Caco-2 (cell line): Measurements from ENCODE around the gene FAM171A2. TPM values are rescaled to one million over a fixed set of nuclear protein-coding genes. Genes with fewer than 3 reads are reported as not detected.
A peak's percentile ranks its signal among the peaks of the same experiment; 100 is the strongest.

Experiments
- Bru-seq: library from RNA; stranded (reverse); fragments of 400-500 nt; gene quantifications from one replicate; lab custom pipeline; 2021; lab: Mats Ljungman, UMichigan
- BruChase-seq, 2 experiments: library from RNA; stranded (reverse); fragments of 400-500 nt; gene quantifications; one replicate each; lab custom pipeline; 2021; lab: Mats Ljungman, UMichigan
- BruUV-seq: library from RNA; stranded (reverse); fragments of 400-500 nt; replicated peaks from 2 replicates; lab custom pipeline; 2021; lab: Mats Ljungman, UMichigan
- CTCF ChIA-PET: fragments of 300-600 bp; sonication (Branson Sonifier 250); formaldehyde crosslinking; loops from one replicate; lab custom pipeline; 2022; ENCODE audit warnings: antibody characterized with exemption; lab: Charles Lee
- POLR2A ChIA-PET: fragments of 300-600 bp; sonication (Branson Sonifier 250); formaldehyde crosslinking; loops from one replicate; lab custom pipeline; 2022; ENCODE audit warnings: antibody characterized with exemption; lab: Charles Lee
- DNase-seq, 2 experiments: peaks; one replicate each; pipeline versions ENCODE4 v3.0.0 to v3.0.0-alpha.2; 2020 to 2022
- H3K27me3 ChIP-seq: replicated peaks from 2 replicates; pipeline ENCODE4 v1.6.0; 2011; ENCODE audit warnings: low read length; ENCODE audit not compliant: control insufficient read depth, insufficient read depth
- H3K36me3 ChIP-seq: 2 replicates; pipeline ENCODE4 v1.5.1; 2011; ENCODE audit warnings: low read length; ENCODE audit not compliant: control insufficient read depth, insufficient read depth
- H3K4me1 ChIP-seq: fragments of 250-450 bp; sonication (Bioruptor Pico); 2 replicates; pipeline ENCODE4 v1.5.1; 2020; ENCODE audit warnings: mild to moderate bottlenecking
- H3K4me3 ChIP-seq: 2 replicates; pipeline ENCODE4 v1.5.1; 2011; ENCODE audit warnings: low read depth, mild to moderate bottlenecking, control low read depth, low read length
- H3K9me3 ChIP-seq: fragments of 250-450 bp; sonication (Bioruptor Pico); 2 replicates; pipeline ENCODE4 v1.5.1; 2020; ENCODE audit warnings: mild to moderate bottlenecking, moderate library complexity
- H3K27ac Mint-ChIP-seq: one replicate; pipeline ENCODE4 v1.8.0; 2022; ENCODE audit warnings: mixed read lengths; ENCODE audit not compliant: unreplicated experiment
- H3K27me3 Mint-ChIP-seq: one replicate; pipeline ENCODE4 v1.8.0; 2022; ENCODE audit warnings: mixed read lengths; ENCODE audit not compliant: insufficient read depth, unreplicated experiment
- H3K36me3 Mint-ChIP-seq: one replicate; pipeline ENCODE4 v1.8.0; 2022; ENCODE audit warnings: mild to moderate bottlenecking, mixed read lengths; ENCODE audit not compliant: insufficient read depth, unreplicated experiment
- H3K4me1 Mint-ChIP-seq: one replicate; pipeline ENCODE4 v1.8.0; 2022; ENCODE audit warnings: low read depth, mixed read lengths; ENCODE audit not compliant: unreplicated experiment
- H3K4me3 Mint-ChIP-seq: one replicate; pipeline ENCODE4 v1.8.0; 2022; ENCODE audit warnings: mild to moderate bottlenecking, moderate library complexity, mixed read lengths; ENCODE audit not compliant: unreplicated experiment
- H3K9me3 Mint-ChIP-seq: one replicate; pipeline ENCODE4 v1.8.0; 2022; ENCODE audit warnings: mixed read lengths; ENCODE audit not compliant: unreplicated experiment
- intact Hi-C: fragments of 100-400 bp; cut with micrococcal nuclease; formaldehyde crosslinking; loops from one replicate; pipeline ENCODE4 v1.10.0; 2022; ENCODE audit not compliant: unreplicated experiment
- long read RNA-seq: library from polyadenylated mRNA; stranded (forward); transcript quantifications from one replicate; pipeline ENCODE4 v2.0.0, GENCODE V29; 2022
- total RNA-seq: library from RNA; stranded (reverse); gene quantifications from 2 replicates; pipeline ENCODE4 v1.2.3, GENCODE V29; 2022
- TF ChIP-seq, protein P1 (sequence below), 2 experiments: fragments of 200-600 bp in 1 of 2; IDR thresholded peaks; 1 replicate in 1 of 2; 2 replicates in 1 of 2; pipeline versions ENCODE4 v1.5.1 to v1.8.0; 2011 to 2022; ENCODE audit warnings: antibody characterized with exemption in 1 of 2, control low read depth in 1 of 2, inconsistent platforms in 1 of 2, low read depth in 1 of 2, low read length in 1 of 2, mild to moderate bottlenecking in 1 of 2, moderate library complexity in 1 of 2; ENCODE audit not compliant: insufficient read depth in 1 of 2, severe bottlenecking in 1 of 2, unreplicated experiment in 1 of 2

The FAM171A2 gene
- 3.0 and 3.6 TPM in 2 replicates for total RNA-seq
- percentile 25 among the genes with signal in this experiment for Bru-seq, nascent RNA
- BruChase-seq, experiment 1, labeled RNA remaining after a 2-hour chase, result percentile 26 among the genes with signal in this experiment
- BruChase-seq, experiment 2, labeled RNA remaining after a 6-hour chase, result percentile 19 among the genes with signal in this experiment
- long read RNA-seq, partial matches to known transcripts, result 0 of 2 reads
- long read RNA-seq, other reads (novel, unspliced or antisense), result 0 of 2 reads

DNA sequence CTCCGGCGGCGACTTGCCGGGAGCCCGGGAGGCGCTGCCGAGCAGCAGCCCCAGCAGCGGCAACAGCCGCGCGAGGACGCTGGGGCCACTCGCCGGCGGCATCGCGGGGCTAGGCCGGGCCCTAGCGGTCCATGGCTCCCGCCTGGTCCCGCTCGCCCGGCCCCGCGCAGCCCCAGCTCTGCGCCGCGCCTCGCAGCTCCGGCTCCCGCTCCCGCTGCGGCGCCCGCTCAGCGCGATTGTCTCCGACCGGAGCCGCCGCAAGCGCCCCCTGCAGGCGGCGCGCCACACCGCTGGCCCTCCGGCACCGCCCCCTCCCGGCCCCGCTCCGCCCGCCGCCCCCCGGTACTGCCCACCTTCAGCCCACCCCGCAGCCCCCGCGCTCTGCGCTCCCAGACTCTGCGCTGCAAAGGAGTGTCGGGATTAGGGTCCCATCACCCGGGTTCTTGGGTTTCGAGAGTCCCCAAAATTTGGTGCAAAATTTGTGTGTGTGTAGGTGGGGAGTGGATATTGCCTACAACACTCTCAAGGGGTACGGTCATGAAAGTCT, at the start of gene FAM171A2:
FAM171A2 (minus strand) TSS at position 241 of the 547 bp plus-strand sequence; CDS start at position 102, 139 bp downstream.
- Mint-ChIP-seq H3K27me3 (peaks cover 10% of the 10 kb centered on the region), H3K9me3 (no peaks in the 10 kb centered on the region), H3K27ac (no peak within 1 kb of the TSS), H3K4me3 (peak within 1 kb of the TSS; percentile 70), H3K36me3 (no peaks in the 10 kb centered on the region), H3K4me1 (peaks cover 17% of the 10 kb centered on the region)
- intact Hi-C loops, result no loop called here
- peaks cover 10% of the 10 kb centered on the region; the same call in 1 of the 2 replicates for H3K4me1 ChIP-seq
- H3K4me3 ChIP-seq, result peak within 1 kb of the TSS; percentile 69
- BruUV-seq, result no TSS peak
- H3K36me3 ChIP-seq, result no peaks in the 10 kb centered on the region
- peak; percentile 49 to 83 for DNase-seq
- ChIA-PET CTCF (interaction anchor here (0.6 to 1.9 kb wide), 15 partner anchors 8 to 1434 kb away, joined by 3 to 13 read pairs (median 6); partner anchors contain the start of genes GRN and SLC25A39), POLR2A (interaction anchor here (0.6 to 1.0 kb wide), 5 partner anchors 10 to 900 kb away, joined by 3 to 7 read pairs (median 5); no protein-coding TSS in a partner anchor)
- 0 out of 2 replicates have a peak, but pooled peaks cover 1% of the 10 kb centered on the region for H3K27me3 ChIP-seq
- TF ChIP-seq, protein P1, sequence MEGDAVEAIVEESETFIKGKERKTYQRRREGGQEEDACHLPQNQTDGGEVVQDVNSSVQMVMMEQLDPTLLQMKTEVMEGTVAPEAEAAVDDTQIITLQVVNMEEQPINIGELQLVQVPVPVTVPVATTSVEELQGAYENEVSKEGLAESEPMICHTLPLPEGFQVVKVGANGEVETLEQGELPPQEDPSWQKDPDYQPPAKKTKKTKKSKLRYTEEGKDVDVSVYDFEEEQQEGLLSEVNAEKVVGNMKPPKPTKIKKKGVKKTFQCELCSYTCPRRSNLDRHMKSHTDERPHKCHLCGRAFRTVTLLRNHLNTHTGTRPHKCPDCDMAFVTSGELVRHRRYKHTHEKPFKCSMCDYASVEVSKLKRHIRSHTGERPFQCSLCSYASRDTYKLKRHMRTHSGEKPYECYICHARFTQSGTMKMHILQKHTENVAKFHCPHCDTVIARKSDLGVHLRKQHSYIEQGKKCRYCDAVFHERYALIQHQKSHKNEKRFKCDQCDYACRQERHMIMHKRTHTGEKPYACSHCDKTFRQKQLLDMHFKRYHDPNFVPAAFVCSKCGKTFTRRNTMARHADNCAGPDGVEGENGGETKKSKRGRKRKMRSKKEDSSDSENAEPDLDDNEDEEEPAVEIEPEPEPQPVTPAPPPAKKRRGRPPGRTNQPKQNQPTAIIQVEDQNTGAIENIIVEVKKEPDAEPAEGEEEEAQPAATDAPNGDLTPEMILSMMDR (IDR thresholded peaks at IDR 0.05; ENCODE audit: insufficient read depth in 1 of 2, low read depth in 1 of 2, low read length in 1 of 2, severe bottlenecking in 1 of 2, unreplicated experiment in 1 of 2), result peak; percentile 55 to 80
- H3K9me3 ChIP-seq, result no peaks in the 10 kb centered on the region

- ChIA-PET CTCF (no interaction called here), POLR2A (no interaction called here)
- Mint-ChIP-seq H3K27me3 (no peaks in the 10 kb centered on the region), H3K27ac (peak overlapping the region; percentile 32), H3K4me1 (no peaks in the 10 kb centered on the region), H3K9me3 (no peaks in the 10 kb centered on the region), H3K36me3 (peaks cover 46% of the 10 kb centered on the region), H3K4me3 (no peak overlapping the region)
- H3K27me3 ChIP-seq, result no peaks in the 10 kb centered on the region
- no peak for DNase-seq
- no peaks in the 10 kb centered on the region for H3K9me3 ChIP-seq
- intact Hi-C loops, result no loop called here
- TF ChIP-seq, protein P1 (IDR thresholded peaks at IDR 0.05; ENCODE audit: insufficient read depth in 1 of 2, low read depth in 1 of 2, low read length in 1 of 2, severe bottlenecking in 1 of 2, unreplicated experiment in 1 of 2), result peak; percentile 22 to 33
- no peak overlapping the region for H3K4me3 ChIP-seq
- no peaks in the 10 kb centered on the region; the same call in 1 of the 2 replicates for H3K36me3 ChIP-seq
- no peaks in the 10 kb centered on the region for H3K4me1 ChIP-seq
- no TSS peak for BruUV-seq
These were observed 45.8 kb upstream of the FAM171A2 start for GRCh38 chr17:44409309-44410028.

DNA sequence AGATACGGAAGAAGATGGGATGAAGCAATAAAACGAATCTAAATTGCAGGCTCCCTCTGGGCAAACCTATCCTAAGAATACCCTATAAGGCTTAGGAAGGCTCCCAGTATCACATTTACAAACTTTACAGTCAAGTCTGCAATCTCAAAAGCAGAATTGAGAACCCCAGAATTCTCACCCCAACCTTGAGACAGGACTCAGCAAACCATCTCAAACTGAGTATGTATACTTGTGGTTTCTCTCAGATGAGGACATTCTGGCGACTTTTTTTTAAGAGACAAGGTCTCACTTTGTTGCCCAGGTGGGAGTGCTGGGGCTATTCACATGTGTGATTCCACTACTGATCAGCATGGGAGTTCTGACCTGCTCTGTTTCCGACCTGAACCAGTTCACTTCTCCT, 45.1 kb upstream of the FAM171A2 start:
- BruUV-seq, result no TSS peak
- Mint-ChIP-seq H3K9me3 (no peaks in the 10 kb centered on the region), H3K27me3 (no peaks in the 10 kb centered on the region), H3K27ac (peak overlapping the region; percentile 32), H3K4me3 (no peak overlapping the region), H3K4me1 (no peaks in the 10 kb centered on the region), H3K36me3 (peaks cover 53% of the 10 kb centered on the region)
- CTCF ChIA-PET, result no interaction called here
- POLR2A ChIA-PET, result no interaction called here
- Histone ChIP-seq H3K27me3 (no peaks in the 10 kb centered on the region), H3K36me3 (no peaks in the 10 kb centered on the region; the same call in 1 of the 2 replicates), H3K9me3 (no peaks in the 10 kb centered on the region), H3K4me1 (no peaks in the 10 kb centered on the region), H3K4me3 (no peak overlapping the region)
- no peak for DNase-seq
- TF ChIP-seq, protein P1 (IDR thresholded peaks at IDR 0.05; ENCODE audit: insufficient read depth in 1 of 2, low read depth in 1 of 2, low read length in 1 of 2, severe bottlenecking in 1 of 2, unreplicated experiment in 1 of 2), result no peak
- intact Hi-C loops, result no loop called here
